SW 1271 (cell line): ENCODE results near the gene MAP2K7.

Source experiments
- DNase-seq, 2 experiments: peaks; one replicate each; lab custom pipeline; 2025; lab: John Stamatoyannopoulos, UW

MAP2K7 gene

DNA sequence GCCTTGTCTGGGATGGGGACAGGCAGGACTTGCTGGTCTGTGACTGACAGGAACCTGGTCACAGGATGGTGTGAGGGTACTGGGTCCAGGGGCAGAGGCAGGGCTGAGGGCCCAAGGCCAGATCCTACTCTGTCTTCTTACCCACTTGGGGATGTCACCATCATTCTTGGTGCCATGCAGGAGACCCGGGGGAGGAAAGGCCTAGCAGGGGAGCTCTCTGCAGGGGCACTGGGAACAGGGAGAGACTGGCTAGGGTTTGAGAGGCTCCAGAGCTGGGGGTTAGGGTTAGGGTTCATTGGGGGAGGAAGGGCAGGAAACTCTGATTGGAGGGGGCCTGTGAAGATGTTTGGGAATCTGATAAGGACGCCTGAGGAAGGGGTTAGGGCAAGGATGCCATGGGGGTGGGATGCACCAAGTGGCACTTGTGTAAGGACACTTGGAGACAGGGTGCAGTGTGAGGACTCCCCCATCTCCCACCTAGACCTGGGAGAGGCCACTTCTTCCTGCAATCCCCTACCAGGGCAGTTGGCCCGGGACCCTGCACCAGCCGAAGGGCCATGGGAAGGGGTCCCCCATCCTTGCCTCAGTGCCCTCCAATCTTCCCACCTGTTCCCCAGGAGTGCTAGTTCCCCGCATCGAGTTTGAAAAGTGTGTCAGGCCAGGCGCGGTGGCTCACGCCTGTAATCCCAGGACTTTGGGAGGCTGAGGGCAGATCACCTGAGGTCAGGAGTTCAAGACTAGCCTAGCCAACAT lies 36.4 kb upstream of the MAP2K7 start:
- DNase-seq, result no peak

DNA sequence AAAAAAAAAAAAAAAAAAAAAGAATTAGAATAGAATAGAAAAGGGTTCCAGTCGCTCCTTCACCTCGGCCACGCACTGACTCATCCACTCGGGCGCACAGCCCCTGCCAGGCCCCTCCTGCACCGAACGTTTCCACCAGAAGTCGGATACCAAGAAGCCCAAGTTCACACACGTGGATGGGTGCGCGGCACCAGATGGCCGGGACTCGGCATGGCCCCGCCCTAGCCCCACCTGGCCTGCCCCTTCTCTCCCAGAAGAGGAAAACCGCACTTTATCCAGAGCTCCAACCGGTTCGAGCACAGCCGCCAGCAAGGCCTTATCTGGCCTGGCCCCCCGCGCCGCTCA lies 35.4 kb upstream of the MAP2K7 start:
- DNase-seq, result no peak

DNA sequence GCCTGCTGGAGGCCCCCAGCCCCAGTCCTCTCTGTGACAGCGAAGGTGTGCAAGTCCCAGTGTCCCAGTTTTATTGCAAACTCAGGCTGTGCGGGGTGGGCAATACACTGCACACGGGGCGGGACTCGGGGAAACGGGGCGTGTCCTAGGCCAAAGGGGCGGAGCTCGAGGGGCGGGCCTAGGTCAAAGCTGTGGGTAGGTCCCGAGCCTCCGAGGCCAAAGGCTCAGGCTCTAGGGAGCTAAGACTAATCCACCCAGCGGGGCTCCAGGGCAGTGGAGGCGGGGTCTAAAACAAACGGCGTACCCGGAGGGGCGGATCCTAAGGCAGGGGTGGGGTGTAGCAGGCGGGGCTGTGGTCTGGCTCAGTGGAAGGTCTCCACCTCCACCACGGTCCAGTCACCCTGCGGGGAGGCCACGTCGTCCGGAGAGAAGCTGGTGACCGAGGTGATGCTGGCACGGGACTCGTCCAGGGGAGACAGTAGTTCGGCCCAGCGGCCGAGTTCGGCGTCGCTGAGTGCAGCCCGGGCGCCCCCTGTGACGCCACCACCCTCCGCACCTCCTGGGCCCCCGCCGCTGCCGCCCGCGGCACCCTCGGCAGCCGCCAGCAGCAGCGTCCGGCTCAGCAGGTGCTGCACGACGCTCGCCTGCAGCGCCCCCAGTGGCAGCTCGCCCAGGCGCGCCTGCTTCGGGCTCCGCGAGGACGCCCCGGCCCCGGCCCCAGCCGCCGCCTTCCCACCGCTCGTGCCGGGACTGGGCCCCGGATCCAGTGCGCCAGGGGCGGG lies 34.8 kb upstream of the MAP2K7 start:
- no peak for DNase-seq

DNA sequence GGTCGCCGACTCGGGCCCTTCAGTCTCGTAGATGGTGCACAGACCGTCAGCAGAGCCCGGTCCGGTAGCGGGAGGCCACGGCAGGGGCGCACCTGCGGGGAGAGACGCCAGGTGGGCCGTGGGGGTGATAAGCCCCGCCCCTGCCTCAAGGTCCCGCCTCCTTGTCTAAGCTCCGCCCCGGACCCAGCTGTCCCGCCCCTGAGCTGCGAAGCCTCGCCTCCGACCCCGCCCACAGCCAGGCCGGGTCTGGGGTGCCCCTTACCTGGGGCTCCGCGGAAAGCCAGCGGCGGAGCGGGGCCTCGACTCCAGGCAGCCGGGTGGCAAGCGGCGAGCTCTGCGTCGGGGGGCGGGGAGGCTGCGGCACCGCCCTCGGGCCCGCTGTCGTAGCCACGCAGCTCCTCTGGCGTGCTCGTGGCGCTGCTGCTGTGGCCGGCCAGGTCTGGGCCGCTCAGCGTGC lies 34.2 kb upstream of the MAP2K7 start:
- no peak for DNase-seq

DNA sequence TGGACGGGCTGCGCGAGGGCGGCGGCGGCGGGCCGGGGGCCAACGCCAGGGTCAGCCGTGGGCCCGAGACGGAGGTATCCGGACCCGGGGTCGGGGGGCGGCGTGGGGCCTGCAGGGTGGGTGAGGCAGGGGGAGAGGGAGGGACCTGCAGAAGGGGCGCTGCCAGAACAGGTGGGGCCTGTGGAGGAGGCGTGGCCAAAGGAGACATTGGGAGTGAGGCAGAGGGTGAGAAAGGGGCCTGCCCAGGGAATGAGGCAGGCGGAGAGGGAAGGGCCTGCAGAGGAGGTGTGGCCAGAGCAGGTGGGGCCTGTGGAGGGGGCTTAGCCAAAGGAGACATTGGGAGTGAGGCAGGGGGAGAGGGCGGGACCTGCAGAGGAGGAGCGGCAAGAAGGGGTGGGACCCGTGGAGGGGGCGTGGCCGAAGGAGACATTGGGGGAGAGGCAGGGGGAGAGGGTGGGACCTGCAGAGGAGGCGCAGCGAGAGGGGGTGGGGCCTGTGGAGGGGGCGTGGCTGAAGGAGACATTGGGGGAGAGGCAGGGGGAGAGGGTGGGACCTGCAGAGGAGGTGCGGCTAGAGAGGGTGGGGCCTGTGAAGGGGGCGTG lies 33.7 kb upstream of the MAP2K7 start:
- no peak for DNase-seq

DNA sequence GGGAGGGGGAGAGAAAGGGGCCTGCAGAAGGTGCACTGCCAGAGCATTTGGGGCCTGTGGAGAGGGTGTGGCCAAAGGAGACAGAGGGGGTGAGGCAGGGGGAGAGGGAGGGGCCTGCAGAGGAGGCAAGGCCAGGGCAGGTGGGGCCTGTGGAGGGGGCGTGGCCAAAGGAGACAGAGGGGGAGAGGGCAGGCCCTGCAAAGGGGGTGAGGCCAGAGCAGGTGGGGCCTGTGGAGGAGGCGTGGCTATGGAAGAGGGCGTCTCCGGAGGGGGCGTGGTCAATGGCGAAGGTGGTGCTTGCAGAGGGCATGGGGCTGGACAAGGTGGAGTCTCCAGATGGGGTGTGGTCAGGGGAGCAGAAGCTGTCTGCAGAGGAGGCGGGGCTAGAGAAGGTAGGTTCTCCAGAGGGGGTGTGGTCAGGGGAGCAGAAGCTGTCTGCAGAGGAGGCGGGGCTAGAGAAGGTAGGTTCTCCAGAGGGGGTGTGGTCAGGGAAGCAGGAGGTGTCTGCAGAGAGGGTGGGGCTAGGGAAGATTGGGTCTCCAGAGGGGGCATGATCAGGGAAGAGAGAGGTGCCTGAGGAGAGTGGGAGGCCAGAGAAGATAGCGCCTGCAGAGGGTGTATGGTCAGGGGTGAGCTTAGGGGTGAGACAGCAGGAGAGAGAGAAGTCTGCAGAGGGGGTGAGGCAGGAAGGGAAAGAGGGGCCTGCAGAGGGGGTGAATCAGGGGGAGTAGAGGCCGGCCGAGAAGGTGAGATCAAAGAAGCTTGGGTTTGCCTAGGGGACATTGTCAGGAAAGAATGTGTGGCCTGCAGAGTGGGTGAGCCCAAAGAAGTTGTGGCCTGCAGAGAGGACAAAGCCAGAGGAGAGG lies 32.9 kb upstream of the MAP2K7 start:
- DNase-seq, result peak in 1 of 2 experiments; percentile 43

DNA sequence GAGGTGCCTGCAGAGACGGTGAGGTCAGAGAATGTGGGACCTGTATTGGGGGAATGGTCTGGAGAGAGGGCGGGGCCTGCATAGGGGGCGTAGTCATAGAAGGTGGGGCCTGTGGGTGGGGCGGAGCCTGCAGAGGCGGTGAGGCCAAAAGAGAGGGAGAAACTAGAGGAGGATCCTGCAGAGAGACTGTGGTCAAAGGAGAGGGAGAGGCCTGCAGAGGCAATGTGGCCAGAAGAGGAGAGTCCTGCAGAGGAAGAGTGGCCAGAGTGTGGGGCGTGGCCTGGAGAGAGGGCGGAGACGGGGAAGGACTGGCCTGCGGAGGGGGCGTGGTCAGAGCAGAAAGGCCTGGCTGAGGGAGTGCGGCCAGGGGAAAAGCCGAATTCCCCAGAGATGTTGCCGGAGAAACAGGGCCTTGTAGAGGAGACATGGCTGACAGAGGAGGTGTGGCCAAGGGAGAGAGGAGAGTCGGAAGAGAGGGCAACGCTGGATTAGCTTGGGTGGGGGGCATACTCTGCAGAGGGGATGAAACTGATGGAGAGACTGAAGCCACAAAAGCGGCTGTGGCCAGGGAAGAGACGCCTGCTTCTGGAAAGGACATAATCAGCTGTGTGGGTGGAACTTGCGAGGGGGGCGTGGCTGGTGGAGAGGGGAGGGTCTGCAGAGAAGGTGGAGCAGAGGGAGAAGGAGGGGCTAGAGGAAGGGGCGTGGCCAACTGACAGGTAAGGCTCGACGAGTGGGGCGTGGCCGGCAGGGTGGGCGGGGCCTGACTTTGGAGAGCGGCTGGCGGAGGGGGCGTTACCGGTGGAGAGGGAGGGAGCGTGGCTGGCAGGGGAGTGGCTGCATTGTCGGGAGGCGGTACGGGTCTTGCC lies 32.0 kb upstream of the MAP2K7 start:
- DNase-seq, result peak; percentile 81 to 83

DNA sequence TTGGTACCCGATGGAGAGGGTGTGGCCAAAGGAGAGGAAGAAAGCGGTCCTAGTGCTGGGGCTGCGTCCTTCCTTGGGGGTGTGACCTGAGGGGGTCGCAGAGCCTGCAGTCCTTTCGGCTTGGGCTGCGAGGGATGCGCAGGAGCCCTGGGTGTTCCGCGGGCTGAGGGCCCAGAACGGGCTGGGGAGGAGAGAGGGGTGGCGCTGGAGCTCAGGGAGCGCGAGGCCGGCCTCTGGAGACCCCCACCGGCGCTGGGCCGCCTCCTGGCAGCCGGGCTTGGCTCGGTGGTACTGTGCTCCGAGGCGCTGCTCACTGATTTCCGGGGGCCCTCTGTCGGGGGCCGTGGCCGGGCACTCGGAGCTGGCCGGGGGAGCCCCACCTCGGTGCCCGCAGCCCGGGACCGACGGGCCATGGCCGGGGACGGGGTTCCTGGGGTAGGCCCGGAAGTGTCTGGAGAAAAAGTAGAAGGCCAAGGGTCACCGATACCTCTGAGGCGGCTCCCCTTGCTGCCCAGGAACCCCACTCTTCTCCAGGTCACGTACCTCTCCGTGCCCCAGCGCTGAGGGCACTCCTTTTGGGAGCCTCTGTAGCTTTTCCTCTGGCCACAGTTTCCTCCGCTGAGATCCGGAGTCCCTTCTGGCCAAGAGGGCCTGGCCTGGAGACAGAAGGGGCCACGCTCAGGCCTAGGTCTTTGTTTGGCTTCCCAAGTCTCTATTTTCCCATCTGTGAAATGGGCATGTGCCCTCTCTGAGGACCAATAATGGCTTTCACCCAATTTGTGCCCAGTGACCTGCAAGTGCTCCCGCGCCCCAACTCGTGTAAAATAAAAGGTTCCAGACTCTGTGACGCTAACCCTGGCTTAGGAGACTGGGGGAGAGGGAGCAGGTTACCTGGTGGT lies 31.1 kb upstream of the MAP2K7 start:
- no peak for DNase-seq

DNA sequence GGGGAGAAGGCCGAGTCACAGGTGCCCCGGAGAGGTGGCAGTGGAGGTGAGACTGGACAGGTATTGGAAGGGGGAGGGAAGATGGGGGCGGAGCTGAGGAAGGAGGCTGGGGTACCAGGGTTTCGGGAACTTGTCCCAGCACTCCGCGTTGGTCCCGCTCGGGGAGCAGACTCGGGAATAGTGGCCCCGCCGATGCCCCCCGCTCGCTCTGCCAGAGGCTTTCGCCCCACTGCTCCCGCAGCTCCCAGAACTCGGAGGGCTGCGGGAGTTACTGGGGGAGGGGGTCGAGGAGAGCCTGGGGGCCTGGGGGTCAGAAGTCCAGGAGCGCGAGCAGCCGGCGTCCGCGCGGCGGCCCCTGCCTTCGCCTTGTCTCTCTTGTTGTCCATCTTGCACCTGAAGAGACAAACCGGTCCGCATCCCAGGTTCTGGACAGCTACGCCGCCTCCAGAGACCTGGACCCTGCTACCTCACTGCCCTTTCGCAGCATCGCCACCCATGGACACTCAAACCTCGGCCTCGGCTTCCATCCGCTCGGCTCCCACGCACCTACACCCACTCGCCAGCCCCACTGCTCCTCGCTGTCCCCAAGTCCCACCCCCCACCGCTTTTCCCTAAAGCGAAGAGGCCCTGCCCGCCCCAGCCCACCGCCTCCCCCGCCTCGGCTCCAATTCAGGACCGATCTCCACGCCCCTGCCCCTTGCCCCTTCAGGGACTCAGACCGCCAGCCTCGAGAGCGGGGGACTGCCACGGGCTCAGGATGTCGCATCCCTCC lies 30.2 kb upstream of the MAP2K7 start:
- DNase-seq, result no peak

DNA sequence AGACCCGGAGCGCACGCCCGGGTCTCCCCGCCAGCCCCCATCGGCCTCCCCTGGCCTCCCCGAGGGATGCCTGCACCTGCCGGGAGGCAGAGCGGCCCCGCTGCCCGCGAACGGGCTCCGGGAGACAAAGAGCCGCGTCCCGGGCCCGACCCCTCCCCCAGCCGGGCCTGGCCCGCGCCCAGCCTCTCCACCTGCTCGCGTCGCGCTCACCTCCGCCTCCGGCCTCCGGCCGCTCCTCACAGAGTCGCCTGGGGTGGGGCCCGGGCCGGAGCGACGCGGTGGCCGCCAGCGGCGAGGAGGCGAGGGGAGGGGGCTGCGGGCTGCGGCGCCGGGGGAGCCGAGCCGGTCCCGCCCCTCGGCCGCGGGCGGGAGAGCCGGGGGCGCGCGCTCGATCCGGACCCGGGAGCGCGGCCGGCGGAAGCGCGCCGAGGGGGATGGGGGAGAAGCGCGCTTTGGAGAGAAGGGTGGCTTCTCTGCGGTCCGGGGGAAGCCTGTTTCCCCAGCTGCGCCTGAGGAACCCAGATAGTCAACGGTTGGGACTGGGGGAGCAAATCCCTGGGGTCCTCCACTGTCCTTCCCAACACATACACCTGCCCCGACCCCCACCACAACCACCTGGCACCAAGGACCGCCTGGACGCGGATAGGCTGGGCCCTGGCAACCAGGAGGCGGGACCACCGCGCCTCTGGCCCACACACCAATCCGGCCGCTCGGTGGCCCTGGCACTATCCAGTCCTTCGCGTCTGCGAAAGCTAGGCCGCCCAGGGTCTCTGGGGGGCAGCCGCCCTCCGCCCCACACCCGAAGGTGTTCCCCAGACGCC lies 29.4 kb upstream of the MAP2K7 start, which contains the start of gene PRR36:
Gene PRR36 (minus strand): TSS at position 315 of the 821 bp plus-strand sequence. CDS start 701 bp downstream, outside the sequence.
- no peak for DNase-seq

DNA sequence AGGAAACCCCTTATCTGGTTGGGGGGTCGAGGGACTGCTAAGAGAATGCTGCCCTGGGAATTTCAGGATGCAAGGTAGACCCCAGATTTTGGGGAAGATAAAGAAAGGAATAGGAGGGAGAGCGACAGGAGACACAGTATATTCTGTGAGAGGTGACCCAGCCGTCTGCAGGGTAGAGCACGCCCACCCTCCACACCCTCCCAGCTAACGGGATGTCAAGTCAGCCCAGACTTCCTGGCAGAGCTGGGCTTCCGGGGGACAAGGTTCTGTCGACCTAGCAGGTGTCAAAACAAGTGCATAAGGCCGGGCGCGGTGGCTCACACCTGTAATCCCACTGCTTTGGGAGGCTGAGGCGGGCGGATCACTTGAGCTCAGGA lies 28.8 kb upstream of the MAP2K7 start:
- no peak for DNase-seq

DNA sequence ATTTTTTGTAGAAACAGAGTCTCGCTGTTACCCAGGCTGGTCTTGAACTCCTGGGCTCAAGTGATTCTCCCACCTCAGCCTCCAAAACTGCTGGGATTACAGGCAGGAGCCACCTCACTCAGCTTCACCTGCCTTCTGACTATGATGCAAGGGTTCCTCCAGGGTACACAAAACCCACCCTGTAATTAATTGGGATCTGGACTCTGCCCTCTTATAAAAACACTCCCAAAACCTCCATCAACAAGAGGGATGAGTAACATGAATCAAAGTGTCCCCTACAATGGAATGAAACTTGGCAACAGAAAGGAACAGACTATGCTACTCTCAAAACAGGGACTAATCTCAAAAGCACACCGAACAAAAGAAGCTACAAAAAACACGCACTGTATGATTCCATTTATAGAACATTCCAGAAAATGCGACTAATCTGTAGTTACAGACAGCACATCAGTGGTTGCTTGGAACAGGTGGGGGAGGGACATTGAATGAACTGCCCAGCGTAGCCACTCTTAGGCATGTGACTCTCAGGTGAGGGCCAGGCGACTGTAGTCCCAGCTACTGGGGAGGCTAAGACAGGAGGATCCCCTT lies 26.3 kb upstream of the MAP2K7 start:
- no peak for DNase-seq

DNA sequence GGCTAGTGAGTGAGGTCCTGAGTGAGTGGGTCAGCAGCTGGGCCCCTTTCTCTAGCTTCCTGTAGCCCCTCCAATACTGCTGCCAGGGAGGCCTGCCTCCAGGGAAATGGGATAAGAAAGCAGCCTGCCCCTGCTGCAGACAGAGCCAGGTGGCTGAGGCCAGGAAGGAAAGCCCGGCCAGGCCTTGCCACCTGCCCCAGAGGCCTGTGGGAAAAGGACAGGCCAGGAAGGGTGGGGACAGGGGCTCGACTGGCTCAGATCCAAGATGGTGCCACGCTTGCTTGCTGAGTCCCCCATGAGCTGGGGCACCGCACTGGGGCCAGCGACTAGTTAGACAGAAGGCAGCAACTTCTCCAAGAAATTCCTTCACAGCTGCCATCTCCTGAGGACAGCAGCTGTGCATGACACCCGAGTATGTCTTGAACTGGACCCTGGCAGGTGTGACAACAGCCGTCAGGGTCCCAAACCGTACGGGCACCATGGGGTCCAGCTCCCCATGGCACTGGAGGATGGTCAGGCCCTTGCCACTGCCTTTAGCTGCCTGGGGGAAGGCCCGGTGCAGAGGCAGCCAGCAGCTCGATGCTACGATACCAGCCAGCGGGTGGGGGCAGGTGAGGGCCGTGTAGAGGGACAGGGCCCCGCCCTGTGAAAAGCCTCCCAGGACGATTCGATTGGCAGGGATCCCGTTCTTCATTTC lies 24.4 kb upstream of the MAP2K7 start:
- DNase-seq, result no peak

DNA sequence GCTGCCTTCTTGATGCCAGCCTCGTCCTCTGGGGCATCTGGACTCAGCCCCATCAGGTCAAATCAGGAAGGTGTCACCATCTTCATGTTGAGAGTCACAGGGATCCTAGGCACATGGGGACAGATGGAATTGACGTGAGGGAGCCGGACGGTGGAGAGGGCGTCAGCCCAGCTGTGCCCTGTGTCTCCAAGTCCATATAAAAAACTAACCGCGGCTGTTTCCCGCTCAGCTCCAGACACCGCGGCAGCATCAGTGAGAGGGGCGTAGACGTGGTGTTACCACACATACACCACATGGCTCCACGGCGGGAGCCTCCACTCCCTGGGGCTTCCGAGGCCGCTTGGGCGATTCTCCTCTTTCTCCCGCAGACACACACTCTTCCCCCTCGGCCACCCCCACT lies 23.8 kb upstream of the MAP2K7 start:
- no peak for DNase-seq

DNA sequence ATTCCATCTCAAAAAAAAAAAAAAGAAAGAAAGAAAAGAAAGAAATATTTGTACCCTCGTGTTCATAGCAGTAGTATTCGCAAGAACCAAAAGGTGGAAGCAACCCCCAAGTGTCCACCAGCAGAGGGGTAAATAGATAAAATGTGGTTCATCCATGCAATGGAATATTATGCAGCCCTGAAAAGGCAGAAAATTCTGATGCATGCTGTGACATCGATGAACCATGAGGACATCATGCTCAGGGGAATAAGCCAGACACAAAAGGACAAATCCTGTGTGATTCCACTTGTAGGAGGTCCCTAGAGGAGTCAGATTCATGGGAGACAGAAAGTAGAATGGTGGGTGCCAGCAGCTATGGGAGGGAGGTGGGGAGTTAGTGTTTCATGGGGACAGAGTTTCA lies 21.8 kb upstream of the MAP2K7 start:
- DNase-seq, result no peak

DNA sequence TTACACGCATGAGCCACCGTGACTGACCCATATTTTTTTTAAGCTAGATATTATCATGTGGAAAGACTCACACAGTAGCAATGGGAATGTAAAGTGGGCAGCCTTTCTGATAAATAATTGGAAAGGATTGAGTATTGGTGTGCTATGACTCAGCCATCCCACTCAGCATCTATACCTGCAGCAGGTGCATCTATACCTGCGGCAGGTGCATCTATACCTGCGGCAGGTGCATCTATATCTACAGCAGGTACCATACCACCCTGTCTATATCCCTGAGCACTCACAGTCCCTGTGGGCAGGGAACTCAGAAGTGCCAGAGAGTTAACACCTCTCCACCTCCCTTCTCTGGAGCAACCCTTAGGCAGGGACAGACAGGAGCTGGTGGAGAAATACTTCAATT lies 20.6 kb upstream of the MAP2K7 start:
- DNase-seq, result no peak

DNA sequence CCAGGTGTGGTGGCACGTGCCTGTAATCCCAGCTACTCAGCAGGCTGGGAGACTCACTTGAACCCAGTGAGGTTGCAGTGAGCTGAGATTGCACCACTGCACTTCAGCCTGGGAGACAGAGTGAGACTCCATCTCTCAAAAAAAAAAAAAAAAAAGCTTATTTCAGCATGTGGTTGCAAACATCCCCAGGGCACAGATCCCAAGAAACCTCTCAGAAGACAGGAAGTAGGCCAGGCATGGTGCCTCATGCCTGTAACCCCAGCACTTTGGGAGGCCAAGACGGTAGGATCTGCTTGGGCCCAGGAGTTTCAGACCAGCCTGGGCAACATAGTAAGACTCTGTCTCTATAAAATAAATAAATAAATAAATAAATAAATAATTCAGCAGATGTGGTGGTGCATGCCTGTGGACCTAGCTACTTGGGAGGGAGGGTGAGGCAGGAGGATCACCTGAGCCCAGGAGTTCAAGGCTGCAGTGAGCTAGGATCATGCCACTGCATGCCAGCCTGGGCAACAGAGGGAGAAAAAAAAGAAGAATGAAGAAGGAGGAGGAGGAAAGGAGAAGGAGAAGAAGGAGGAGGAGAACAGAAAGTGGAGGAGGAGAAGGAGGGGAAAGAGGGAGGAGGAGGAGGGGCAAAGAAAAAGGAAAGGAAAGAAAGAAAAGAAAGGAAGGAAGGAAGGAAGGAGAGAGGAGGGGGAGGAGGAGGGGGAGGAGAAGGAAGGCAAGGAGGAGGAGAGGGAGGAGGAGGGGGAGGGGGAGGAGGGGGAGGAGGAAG lies 19.7 kb upstream of the MAP2K7 start:
- no peak for DNase-seq
